T-cell (primary cell): ENCODE data around the gene DCAF7. TPM values are rescaled to one million over a fixed set of nuclear protein-coding genes. Genes with fewer than 3 reads are reported as not detected.

Experiments
- ATAC-seq, 4 experiments: fragments of 200-7000 bp in 3 of 4; fragments of 150-1000 bp in 1 of 4; cut with Tn5 transposase; replicated peaks in 1 of 4; 1 replicate in 3 of 4; 2 replicates in 1 of 4; pipeline ENCODE4 v1.10.0; 2021; ENCODE audit warnings: moderate library complexity in 3 of 4, mild to moderate bottlenecking in 2 of 4, moderate number of reproducible peaks in 1 of 4
- CTCF ChIA-PET, 2 donors: fragments of 300-600 bp; sonication (Branson Sonifier 250); formaldehyde crosslinking; loops; one replicate each; lab custom pipeline; 2022; ENCODE audit warnings: antibody characterized with exemption in 2 of 2; lab: Charles Lee
- POLR2A ChIA-PET, 2 donors: fragments of 300-600 bp; sonication (Branson Sonifier 250); formaldehyde crosslinking; loops; one replicate each; lab custom pipeline; 2022; ENCODE audit warnings: antibody characterized with exemption in 2 of 2; lab: Charles Lee
- DNase-seq, 35 experiments: peaks; one replicate each; pipeline versions ENCODE4 v3.0.0 to v3.0.0-alpha.2; 2013 to 2023
- H3K27ac ChIP-seq: one replicate; pipeline ENCODE4 v1.5.1; 2013; ENCODE audit warnings: low read length
- H3K27me3 ChIP-seq, 2 experiments: replicated peaks in 1 of 2; 1 replicate in 1 of 2; 2 replicates in 1 of 2; pipeline versions ENCODE4 v1.6.1 to v1.7.0; 2013; ENCODE audit warnings: low read length in 1 of 2, mixed read lengths in 1 of 2; ENCODE audit not compliant: control insufficient read depth in 2 of 2, insufficient read depth in 2 of 2; ENCODE audit errors: extremely low read depth in 1 of 2
- H3K36me3 ChIP-seq, 2 donors: 1 replicate in 1 of 2; 2 replicates in 1 of 2; pipeline versions ENCODE4 v1.6.1 to v1.7.0; 2013; ENCODE audit warnings: low read length in 1 of 2; ENCODE audit not compliant: control insufficient read depth in 2 of 2, insufficient read depth in 1 of 2; ENCODE audit errors: extremely low read depth in 1 of 2
- H3K4me1 ChIP-seq, 2 experiments: 1 replicate in 1 of 2; 2 replicates in 1 of 2; pipeline versions ENCODE4 v1.6.1 to v1.7.0; 2013; ENCODE audit warnings: low read length in 2 of 2, mixed read lengths in 1 of 2; ENCODE audit not compliant: insufficient read depth in 2 of 2, control insufficient read depth in 1 of 2; ENCODE audit errors: extremely low read depth in 1 of 2
- H3K4me3 ChIP-seq, 2 donors: 1 replicate in 1 of 2; 2 replicates in 1 of 2; pipeline versions ENCODE4 v1.5.1 to v1.7.0; 2013; ENCODE audit warnings: mild to moderate bottlenecking in 2 of 2, low read length in 1 of 2, moderate library complexity in 1 of 2; ENCODE audit not compliant: control insufficient read depth in 1 of 2; ENCODE audit errors: extremely low read depth in 1 of 2
- H3K9me3 ChIP-seq: 2 replicates; pipeline ENCODE4 v1.7.0; 2013
- H3K27ac Mint-ChIP-seq, 2 donors: one replicate each; pipeline ENCODE4 v1.8.0; 2020 to 2021; ENCODE audit warnings: mild to moderate bottlenecking in 2 of 2, mixed read lengths in 2 of 2
- H3K27me3 Mint-ChIP-seq, 2 donors: one replicate each; pipeline ENCODE4 v1.8.0; 2021 to 2022; ENCODE audit warnings: mixed read lengths in 2 of 2
- H3K36me3 Mint-ChIP-seq: one replicate; pipeline ENCODE4 v1.8.0; 2021; ENCODE audit warnings: mixed read lengths
- H3K4me1 Mint-ChIP-seq, 3 donors: one replicate each; pipeline ENCODE4 v1.8.0; 2020 to 2022; ENCODE audit warnings: mixed read lengths in 3 of 3, mild to moderate bottlenecking in 1 of 3
- H3K4me3 Mint-ChIP-seq, 3 donors: one replicate each; pipeline ENCODE4 v1.8.0; 2020 to 2022; ENCODE audit warnings: mild to moderate bottlenecking in 3 of 3, mixed read lengths in 3 of 3, moderate library complexity in 3 of 3
- H3K9me3 Mint-ChIP-seq, 3 donors: one replicate each; pipeline ENCODE4 v1.8.0; 2020 to 2022; ENCODE audit warnings: mixed read lengths in 3 of 3
- whole genome bisulfite sequencing: methylation state at CpG from one replicate; pipeline ENCODE4 v1.1.5; 2013; ENCODE audit warnings: missing lambda C conversion rate; ENCODE audit not compliant: insufficient coverage; 5-methylcytosine and 5-hydroxymethylcytosine counted together
- total RNA-seq, 35 experiments: library from RNA in 6 of 35; stranded (reverse) in 6 of 35; fragments of 120-200 nt in 1 of 35; gene quantifications; one replicate each; pipeline versions ENCODE4 v1.2.1 to v1.2.4 and lab custom pipeline; 2013 to 2026

DCAF7 gene
- total RNA-seq, 5 donors from 2014 or later (not counting 1 experiment from before 2014, with no cell fraction given) = 39.5 to 84.4 (median 74.8) TPM

GRCh38 chr17:63530557-63531021, 19.7 kb upstream of the DCAF7 start:
- Mint-ChIP-seq H3K4me1 (no peaks in the 10 kb centered on the region), H3K27ac (no peak overlapping the region), H3K4me3 (no peak overlapping the region), H3K36me3 (no peaks in the 10 kb centered on the region), H3K9me3 (no peaks in the 10 kb centered on the region), H3K27me3 (peaks cover 1 to 6% of the 10 kb centered on the region in 2 donors)
- no peak for DNase-seq
- Histone ChIP-seq H3K36me3 (no peaks in the 10 kb centered on the region), H3K9me3 (no peaks in the 10 kb centered on the region), H3K27me3 (peaks cover 0 to 16% of the 10 kb centered on the region in 2 experiments), H3K4me3 (no peak overlapping the region), H3K4me1 (no peaks in the 10 kb centered on the region), H3K27ac (no peak overlapping the region)
- no peak for ATAC-seq
- CTCF ChIA-PET = no interaction called here
- POLR2A ChIA-PET = no interaction called here
- 80% methylated on average over 2 of the region's 3 CpGs for WGBS

GRCh38 chr17:63531022-63531965, 19.0 kb upstream of the DCAF7 start:
- H3K4me1 Mint-ChIP-seq = no peaks in the 10 kb centered on the region
- CTCF ChIA-PET = interaction anchor here in 1 of 2 donors (0.5 kb wide), 1 partner anchor 86 kb away, joined by 8 read pairs; no protein-coding TSS in a partner anchor
- Histone ChIP-seq H3K4me1 (no peaks in the 10 kb centered on the region), H3K27me3 (peaks cover 0 to 13% of the 10 kb centered on the region in 2 experiments), H3K27ac (no peak overlapping the region), H3K36me3 (no peaks in the 10 kb centered on the region), H3K9me3 (no peaks in the 10 kb centered on the region), H3K4me3 (no peak overlapping the region)
- DNase-seq = no peak
- WGBS = 88% methylated on average over 9 of the region's 10 CpGs
- no peaks in the 10 kb centered on the region for H3K9me3 Mint-ChIP-seq
- POLR2A ChIA-PET = no interaction called here
- ATAC-seq = no peak
- H3K36me3 Mint-ChIP-seq = no peaks in the 10 kb centered on the region
- peaks cover 4 to 6% of the 10 kb centered on the region in 2 donors for H3K27me3 Mint-ChIP-seq
- no peak overlapping the region for H3K4me3 Mint-ChIP-seq
- H3K27ac Mint-ChIP-seq = no peak overlapping the region

- Mint-ChIP-seq H3K36me3 (no peaks in the 10 kb centered on the region), H3K9me3 (no peaks in the 10 kb centered on the region), H3K4me1 (peaks cover 0 to 3% (median 3%) of the 10 kb centered on the region in 3 donors), H3K27me3 (peaks cover 14 to 19% of the 10 kb centered on the region in 2 donors), H3K4me3 (no peak overlapping the region), H3K27ac (no peak overlapping the region)
- H3K4me1 ChIP-seq = peaks cover 0 to 9% of the 10 kb centered on the region in 2 experiments
- DNase-seq = no peak
- WGBS = 90% methylated on average over 19 of the region's 20 CpGs
- POLR2A ChIA-PET = no interaction called here
- H3K4me3 ChIP-seq = no peak overlapping the region
- CTCF ChIA-PET = no interaction called here
- no peaks in the 10 kb centered on the region for H3K36me3 ChIP-seq
- no peaks in the 10 kb centered on the region for H3K9me3 ChIP-seq
- ATAC-seq = no peak
- peaks cover under 1 to 25% of the 10 kb centered on the region in 2 experiments for H3K27me3 ChIP-seq
- H3K27ac ChIP-seq = no peak overlapping the region
Observed at GRCh38 chr17:63533433-63534077, 16.7 kb upstream of the DCAF7 start.

GRCh38 chr17:63534078-63534570, 16.2 kb upstream of the DCAF7 start:
- Mint-ChIP-seq H3K4me3 (no peak overlapping the region), H3K4me1 (peaks cover 0 to 4% (median 4%) of the 10 kb centered on the region in 3 donors), H3K36me3 (no peaks in the 10 kb centered on the region), H3K27me3 (peaks cover 19 to 25% of the 10 kb centered on the region in 2 donors), H3K27ac (no peak overlapping the region), H3K9me3 (no peaks in the 10 kb centered on the region)
- no peak overlapping the region for H3K4me3 ChIP-seq
- H3K36me3 ChIP-seq = no peaks in the 10 kb centered on the region
- peaks cover 0 to 12% of the 10 kb centered on the region in 2 experiments for H3K4me1 ChIP-seq
- H3K9me3 ChIP-seq = no peaks in the 10 kb centered on the region
- CTCF ChIA-PET = no interaction called here
- WGBS = 91% methylated on average over 16 of the region's 17 CpGs
- peaks cover 3 to 31% of the 10 kb centered on the region in 2 experiments for H3K27me3 ChIP-seq
- no peak for ATAC-seq
- H3K27ac ChIP-seq = no peak overlapping the region
- DNase-seq = no peak
- POLR2A ChIA-PET = no interaction called here

- DNase-seq = no peak
Observed at GRCh38 chr17:63534816-63535455, 15.3 kb upstream of the DCAF7 start.

GRCh38 chr17:63535640-63536039, 14.6 kb upstream of the DCAF7 start:
- no peak overlapping the region for H3K27ac Mint-ChIP-seq
- no peak for DNase-seq
- ChIA-PET POLR2A (no interaction called here), CTCF (no interaction called here)
- Histone ChIP-seq H3K27ac (no peak overlapping the region), H3K27me3 (peaks cover 3 to 44% of the 10 kb centered on the region in 2 experiments), H3K36me3 (no peaks in the 10 kb centered on the region), H3K4me3 (no peak overlapping the region), H3K4me1 (peaks cover 0 to 12% of the 10 kb centered on the region in 2 experiments), H3K9me3 (no peaks in the 10 kb centered on the region)
- H3K9me3 Mint-ChIP-seq = no peaks in the 10 kb centered on the region
- 92% methylated on average over 22 of the region's 24 CpGs for whole genome bisulfite sequencing
- no peaks in the 10 kb centered on the region for H3K36me3 Mint-ChIP-seq
- H3K27me3 Mint-ChIP-seq = peaks cover 30 to 36% of the 10 kb centered on the region in 2 donors
- no peak overlapping the region for H3K4me3 Mint-ChIP-seq
- ATAC-seq = no peak
- H3K4me1 Mint-ChIP-seq = peaks cover 0 to 9% (median 6%) of the 10 kb centered on the region in 3 donors

More at GRCh38 chr17:63534816-63535455, 15.3 kb upstream of the DCAF7 start:
- H3K4me3 ChIP-seq = no peak overlapping the region
- WGBS = 79% methylated on average over 13 of the region's 13 CpGs
- CTCF ChIA-PET = no interaction called here
- Mint-ChIP-seq H3K9me3 (no peaks in the 10 kb centered on the region), H3K27me3 (peaks cover 28 to 33% of the 10 kb centered on the region in 2 donors), H3K36me3 (no peaks in the 10 kb centered on the region), H3K4me3 (no peak overlapping the region), H3K4me1 (peaks cover 0 to 9% (median 6%) of the 10 kb centered on the region in 3 donors), H3K27ac (no peak overlapping the region)
- H3K36me3 ChIP-seq = no peaks in the 10 kb centered on the region
- H3K4me1 ChIP-seq = peaks cover 0 to 12% of the 10 kb centered on the region in 2 experiments
- POLR2A ChIA-PET = no interaction called here
- no peak for ATAC-seq
- peaks cover 3 to 39% of the 10 kb centered on the region in 2 experiments for H3K27me3 ChIP-seq
- H3K9me3 ChIP-seq = no peaks in the 10 kb centered on the region
- no peak overlapping the region for H3K27ac ChIP-seq
